CD4-positive, alpha-beta T cell treated with Interferon gamma for 1 hour (primary cell): ENCODE data around the gene ITPKC.
"Not testable (repeated sequence)": the region's sequence is repeated elsewhere in the genome, so short reads cannot be mapped to it uniquely, and the experiment has no call there.

Experiments used
- DNase-seq: peaks from one replicate; pipeline ENCODE4 v3.0.0-alpha.2; 2020

ITPKC gene

DNA sequence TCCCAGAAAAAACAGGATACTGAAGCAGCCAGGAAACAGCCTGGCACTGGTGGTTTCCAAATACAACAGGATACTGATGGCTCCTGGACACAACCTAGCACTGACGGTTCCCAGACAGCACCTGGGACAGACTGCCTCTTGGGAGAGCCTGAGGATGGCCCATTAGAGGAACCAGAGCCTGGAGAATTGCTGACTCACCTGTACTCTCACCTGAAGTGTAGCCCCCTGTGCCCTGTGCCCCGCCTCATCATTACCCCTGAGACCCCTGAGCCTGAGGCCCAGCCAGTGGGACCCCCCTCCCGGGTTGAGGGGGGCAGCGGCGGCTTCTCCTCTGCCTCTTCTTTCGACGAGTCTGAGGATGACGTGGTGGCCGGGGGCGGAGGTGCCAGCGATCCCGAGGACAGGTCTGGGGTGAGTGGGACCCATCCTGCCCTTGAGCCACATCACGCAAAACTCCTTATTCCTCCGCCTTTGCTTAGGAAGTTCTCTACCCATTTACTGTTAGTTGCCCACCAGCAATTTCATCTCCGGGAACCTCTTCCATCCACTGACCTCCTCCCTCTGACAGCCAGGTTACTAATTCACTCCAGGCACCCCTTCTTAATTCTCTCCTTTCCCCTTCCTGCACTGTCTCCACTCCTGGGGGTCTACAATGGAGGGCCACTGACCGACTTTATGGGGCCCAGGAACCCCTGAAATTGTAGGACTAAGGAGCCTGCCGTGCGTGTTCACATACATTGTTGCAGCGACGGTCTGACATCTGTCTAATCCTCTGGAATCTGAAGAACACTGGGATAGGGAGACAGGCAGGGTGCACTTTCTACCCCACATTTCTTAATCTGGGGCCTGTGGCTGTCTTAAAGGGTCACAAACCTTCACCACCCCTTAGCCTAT is 1.2 kb downstream of the ITPKC start:
- DNase-seq, result no peak

DNA sequence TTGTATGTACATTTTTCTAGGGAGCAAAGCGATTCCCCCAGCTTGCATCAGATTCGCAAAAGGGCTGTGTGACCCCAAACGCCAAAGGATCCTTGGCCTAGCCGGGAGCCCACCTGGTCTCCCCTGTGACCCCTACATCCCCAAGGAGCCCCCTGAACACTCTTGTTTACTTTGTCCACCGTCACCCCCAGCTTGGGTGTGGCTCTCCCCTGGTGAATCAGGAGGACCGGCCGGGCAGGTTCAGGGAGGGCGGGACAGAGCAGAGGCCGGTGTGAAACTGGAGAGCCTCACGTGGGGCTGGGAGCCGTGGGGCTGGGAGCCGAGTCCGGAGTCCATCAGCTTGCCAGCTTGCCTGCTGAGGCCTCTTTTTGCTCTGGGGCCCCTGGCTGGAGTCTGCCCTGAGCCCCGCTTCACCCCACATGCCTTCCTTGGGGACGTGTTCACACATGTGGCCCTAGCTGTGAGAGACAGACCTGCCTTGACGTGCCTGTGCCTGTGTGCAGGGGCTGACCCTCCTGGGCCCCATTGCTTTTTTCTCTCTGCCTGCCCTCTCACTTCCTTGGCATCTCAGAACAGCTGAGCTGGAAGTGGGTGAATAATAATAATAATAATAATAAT is 2.0 kb downstream of the ITPKC start:
- DNase-seq, result no peak

- DNase-seq, result no peak
These were observed 2.5 kb downstream of the ITPKC start for GRCh38 chr19:40719414-40719894.

GRCh38 chr19:40721140-40721486 is 4.2 kb downstream of the ITPKC start:
- no peak for DNase-seq

DNA sequence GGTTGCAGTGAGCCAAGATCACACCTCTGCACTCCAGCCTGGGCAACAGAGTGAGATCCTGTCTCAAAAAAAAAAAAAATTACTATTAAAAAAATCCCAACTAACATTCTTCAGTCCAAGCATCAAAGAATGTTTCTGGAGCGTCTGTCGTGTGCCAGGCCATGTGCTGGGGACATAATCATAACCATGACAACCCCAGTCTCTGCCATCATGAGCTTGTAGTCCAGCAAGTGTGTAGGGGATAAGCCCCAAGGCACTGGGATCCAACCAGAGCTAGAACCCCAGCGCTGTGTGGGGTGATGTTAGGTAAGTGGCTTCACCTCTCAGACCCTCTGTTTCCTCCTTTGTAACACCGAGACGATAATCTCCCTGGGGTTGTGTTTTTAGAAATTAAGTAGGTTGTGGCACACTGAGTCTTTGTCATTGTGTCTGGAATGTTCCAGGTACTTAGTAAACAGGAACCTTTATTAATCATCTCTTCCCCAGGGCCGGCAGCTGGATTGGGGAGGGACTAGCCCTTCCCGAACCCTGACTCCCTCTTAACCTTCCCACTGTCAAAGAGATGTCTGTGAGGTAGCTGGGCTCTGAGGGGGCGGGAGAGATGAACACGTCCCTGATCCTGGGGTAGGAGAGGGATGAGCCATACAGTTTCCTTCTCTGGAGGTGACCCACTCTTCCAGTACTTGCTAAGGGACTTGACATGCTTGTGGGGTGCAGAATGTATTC is 5.2 kb downstream of the ITPKC start:
- DNase-seq, result no peak

- DNase-seq, result no peak
These were observed 6.8 kb downstream of the ITPKC start for GRCh38 chr19:40723661-40724254.

DNA sequence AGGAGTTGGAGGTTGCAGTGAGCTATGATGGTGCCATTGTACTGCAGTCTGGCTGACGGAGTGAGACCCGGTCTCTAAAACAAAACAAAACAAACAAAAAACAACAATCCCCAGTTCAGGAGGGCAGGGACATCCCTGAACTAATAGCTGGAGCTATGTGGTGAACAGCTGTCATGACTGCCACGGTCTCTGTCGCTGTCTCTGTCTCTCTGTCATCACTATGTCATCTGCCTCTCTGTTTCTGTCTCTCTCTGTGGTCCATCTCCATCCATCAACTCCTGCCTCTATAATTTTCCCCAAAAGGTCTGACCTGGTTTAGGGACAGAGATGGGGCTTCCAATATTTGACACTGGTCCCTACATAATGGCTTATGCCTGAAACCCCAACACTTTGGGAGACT is 7.4 kb downstream of the ITPKC start:
- no peak for DNase-seq

DNA sequence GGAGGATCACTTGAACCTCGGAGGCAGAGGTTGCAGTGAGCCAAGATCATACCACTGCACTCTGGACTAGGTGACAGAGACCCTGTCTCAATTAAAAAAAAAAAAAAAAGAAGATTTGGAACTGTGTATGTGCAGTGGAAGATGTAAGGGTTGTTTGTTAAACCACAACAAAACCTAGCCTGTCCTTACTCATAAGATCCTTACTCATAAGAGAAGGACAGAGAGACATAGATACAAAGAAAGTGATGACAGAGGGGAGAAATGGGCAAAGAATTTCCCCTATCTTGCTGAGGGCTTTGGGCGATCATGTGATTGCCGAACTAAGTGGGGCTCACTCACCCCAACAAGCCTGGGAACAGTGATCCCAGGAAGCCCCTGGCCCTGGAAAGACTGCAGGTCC is 7.9 kb downstream of the ITPKC start:
- no peak for DNase-seq

DNA sequence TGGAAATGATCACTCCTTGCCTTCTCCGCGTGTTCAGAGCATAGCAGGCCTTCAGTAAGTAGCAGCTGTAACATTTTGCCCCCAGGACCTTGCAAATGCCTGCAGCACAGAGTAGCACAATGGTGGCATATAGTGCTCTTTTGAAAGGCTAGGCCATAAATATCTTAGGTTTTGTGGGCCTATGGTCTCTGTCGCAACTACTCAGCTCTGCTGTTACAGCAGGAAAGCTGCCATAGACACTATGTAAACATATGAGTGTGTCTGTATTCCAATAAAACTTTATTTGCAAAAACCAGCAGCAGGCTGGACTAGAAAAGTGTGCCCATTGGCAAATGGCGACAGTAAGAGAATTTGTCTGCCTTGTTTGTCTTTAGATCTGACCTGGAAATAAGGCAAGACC is 9.4 kb downstream of the ITPKC start:
- no peak for DNase-seq

GRCh38 chr19:40730065-40730464 is 13.2 kb downstream of the ITPKC start:
- DNase-seq, result not testable (repeated sequence)

- not testable (repeated sequence) for DNase-seq
These were observed 15.4 kb downstream of the ITPKC start for GRCh38 chr19:40732304-40732703.

GRCh38 chr19:40733149-40733548 is 16.2 kb downstream of the ITPKC start:
- no peak for DNase-seq

DNA sequence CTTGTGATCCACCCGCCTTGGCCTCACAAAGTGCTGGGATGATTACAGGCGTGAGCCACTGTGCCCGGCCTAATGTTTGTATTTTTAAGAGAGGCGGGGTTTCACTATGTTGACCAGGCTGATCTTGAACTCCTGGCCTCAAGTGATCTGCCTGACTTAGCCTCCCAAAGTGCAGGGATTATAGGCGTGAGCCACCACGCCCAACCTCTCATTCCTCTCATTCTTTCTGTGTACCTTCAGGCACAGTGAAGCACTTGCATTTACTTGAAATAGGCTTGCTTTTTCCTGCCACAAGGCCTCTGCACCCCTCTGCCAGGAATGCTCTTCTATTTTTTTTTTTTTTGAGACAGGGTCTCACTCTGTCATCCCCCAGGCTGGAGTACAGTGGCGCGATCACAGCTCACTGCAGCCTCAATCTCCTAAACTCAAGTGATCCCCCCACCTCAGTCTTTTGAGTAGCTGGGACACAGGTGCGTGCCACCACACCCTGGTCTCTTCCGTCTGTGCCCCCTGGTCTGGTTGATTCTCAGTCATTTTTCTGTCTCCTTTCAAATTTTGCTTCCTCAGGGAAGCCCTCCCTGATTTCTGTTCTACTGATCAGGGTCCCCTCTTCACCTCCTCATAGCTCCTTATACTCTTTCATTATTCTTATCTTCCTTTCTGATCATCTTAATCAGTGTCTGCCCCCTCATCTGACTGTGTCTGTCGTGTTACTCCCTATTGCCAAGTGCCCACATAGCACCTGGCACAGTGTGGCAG is 18.3 kb downstream of the ITPKC start:
- DNase-seq, result no peak

GRCh38 chr19:40736661-40737060 is 19.7 kb downstream of the ITPKC start:
- DNase-seq, result no peak

DNA sequence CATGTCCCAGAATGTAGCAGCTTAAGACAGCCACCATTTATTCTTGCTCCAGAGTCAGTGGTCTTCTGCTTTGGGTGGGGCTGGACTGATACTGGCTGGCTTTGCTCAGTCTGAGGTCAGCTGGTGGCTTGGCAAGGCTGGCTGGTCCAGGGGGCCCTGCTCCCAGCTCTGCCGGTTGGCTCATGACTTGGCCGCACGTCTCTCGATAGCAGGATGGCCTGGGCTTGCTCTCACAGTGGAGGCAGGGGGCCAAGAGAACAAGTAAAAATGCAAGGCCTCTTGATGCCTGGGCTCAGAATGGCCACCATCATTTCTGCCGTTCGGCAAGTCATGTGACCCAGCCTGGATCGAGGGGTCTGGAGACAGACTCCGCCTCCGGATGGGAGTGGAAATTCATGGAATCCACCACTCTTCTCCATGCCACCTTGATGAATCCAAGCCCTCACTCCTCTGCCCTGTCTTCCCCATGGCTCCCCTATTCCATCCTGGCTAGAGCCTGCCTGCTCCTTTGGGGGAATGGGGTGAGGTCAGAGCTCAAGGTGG is 20.3 kb downstream of the ITPKC start:
- DNase-seq, result no peak

- DNase-seq, result no peak
These were observed 22.3 kb downstream of the ITPKC start for GRCh38 chr19:40739030-40739839.

DNA sequence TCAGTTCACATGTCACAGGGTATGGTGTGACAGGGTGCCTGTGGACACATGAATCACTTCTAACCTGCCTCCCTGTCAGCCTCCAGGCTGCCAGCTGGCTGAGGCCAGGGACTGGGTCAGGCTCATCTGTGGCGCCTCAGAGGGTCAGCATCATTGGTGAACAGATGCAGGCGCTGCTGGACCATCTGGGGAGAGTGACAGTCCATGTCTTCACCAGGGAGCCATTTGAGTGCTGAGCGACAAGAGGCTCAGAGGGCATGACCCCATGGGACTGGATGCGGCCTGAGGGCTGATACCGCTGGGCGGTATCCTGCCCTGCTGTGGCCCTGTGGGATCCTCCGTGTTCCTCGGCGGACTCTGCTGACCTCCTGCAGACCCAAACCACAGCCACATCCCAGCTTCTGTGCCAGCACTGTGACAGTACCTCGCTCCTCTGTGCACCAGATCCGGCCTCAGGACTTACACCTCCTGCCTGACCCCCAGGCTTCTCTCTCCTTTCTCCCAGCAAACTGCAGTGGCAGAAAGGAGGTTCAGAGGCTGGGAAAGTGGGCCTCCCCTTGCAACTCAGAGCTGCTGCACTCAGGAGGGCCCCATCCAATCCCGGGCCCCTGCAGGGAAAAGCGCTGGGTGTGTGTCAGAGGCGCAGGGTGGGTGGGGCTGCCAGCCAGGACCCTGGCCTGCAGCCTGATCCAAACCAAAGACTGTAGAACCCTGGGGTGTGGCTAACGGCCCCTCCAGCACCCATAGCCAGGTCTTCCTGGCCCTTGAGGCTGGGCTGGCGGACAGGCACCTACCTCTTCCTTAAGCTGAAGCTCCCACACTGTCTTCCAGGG is 23.2 kb downstream of the ITPKC start:
- DNase-seq, result no peak

DNA sequence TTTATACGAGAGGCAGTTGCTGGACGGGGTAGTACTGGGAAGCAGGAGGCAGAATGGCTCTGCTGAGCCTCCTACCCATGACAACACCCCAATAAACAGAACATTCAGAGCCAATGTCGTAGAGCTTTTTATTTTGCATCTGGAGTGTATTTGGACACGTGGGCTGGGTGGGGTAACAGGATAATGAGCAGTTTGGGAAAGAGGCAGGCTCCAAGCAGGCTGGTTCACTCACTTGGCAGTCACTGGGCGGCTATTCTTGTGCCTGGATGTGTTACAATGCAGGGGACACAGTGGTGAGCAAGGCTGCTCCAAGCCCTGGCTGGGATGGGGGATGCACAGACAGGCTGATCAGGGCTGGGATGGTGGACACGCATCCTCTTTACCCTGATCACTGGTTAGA is 23.8 kb downstream of the ITPKC start:
- no peak for DNase-seq

GRCh38 chr19:40741527-40742390 is 24.8 kb downstream of the ITPKC start:
- no peak for DNase-seq
